ENCODE results near the gene CPB2.

GRCh38 chr13:46137627-46138317 lies 32.9 kb upstream of the CPB2 start:
- TF ChIP-seq CTCF (conservative IDR thresholded peaks at IDR 0.05 in 1 of 2, IDR thresholded peaks at IDR 0.05 in 1 of 2; ENCODE audit: low read depth in 1 of 2, low read length in 2 of 2) (no peak), EZH2 (IDR thresholded peaks at IDR 0.05; ENCODE audit: low read length, missing control alignments) (no peak)
